GM10248 (cell line): ENCODE data around the gene KLHL30.
"Not testable (repeated sequence)": the region's sequence is repeated elsewhere in the genome, so short reads cannot be mapped to it uniquely, and the experiment has no call there.

Source experiments
- CTCF ChIA-PET: fragments of 300-600 bp; sonication (Branson Sonifier 250); formaldehyde crosslinking; extraction: SDS; loops from one replicate; lab custom pipeline; 2021; ENCODE audit warnings: antibody characterized with exemption; lab: Yijun Ruan, JAX
- POLR2A ChIA-PET: fragments of 350-650 bp; sonication (Branson Sonifier 250); formaldehyde crosslinking; extraction: SDS; loops from one replicate; lab custom pipeline; 2020; ENCODE audit warnings: antibody characterized with exemption; lab: Yijun Ruan, JAX
- DNase-seq: peaks from one replicate; pipeline ENCODE4 v3.0.0; 2012; ENCODE audit errors: extremely low spot score
- TF ChIP-seq, protein P1 (sequence below): IDR thresholded peaks from 2 replicates; pipeline ENCODE4 v1.5.1; 2012; ENCODE audit warnings: mild to moderate bottlenecking, low read depth; ENCODE audit errors: extremely low read depth, missing control alignments, control extremely low read depth

Gene KLHL30

GRCh38 chr2:238114851-238115660, 23.4 kb upstream of the KLHL30 start:
- ChIA-PET CTCF (interaction anchor here (2.1 kb wide), 2 partner anchors 14 to 24 kb away, joined by 5 to 6 read pairs; no protein-coding TSS in a partner anchor), POLR2A (no interaction called here)
- TF ChIP-seq, protein P1, sequence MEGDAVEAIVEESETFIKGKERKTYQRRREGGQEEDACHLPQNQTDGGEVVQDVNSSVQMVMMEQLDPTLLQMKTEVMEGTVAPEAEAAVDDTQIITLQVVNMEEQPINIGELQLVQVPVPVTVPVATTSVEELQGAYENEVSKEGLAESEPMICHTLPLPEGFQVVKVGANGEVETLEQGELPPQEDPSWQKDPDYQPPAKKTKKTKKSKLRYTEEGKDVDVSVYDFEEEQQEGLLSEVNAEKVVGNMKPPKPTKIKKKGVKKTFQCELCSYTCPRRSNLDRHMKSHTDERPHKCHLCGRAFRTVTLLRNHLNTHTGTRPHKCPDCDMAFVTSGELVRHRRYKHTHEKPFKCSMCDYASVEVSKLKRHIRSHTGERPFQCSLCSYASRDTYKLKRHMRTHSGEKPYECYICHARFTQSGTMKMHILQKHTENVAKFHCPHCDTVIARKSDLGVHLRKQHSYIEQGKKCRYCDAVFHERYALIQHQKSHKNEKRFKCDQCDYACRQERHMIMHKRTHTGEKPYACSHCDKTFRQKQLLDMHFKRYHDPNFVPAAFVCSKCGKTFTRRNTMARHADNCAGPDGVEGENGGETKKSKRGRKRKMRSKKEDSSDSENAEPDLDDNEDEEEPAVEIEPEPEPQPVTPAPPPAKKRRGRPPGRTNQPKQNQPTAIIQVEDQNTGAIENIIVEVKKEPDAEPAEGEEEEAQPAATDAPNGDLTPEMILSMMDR = no peak
- DNase-seq = no peak

DNA sequence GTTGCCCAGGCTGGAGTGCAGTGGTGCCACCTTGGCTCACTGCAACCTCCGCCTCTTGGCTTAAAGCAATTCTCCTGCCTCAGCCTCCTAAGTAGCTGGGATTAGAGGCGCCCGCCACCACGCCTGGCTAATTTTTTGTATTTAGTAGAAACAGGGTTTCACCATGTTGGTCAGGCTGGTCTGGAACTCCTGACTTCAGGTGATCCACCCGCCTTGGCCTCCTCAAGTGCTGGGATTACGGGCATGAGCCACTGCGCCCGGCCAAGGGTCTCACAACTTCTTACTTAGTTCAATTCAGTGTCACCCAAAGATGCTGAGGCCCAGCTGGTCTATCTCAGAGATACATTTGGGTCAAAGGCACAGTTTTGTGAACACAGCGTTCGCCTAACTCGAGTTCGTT, 22.8 kb upstream of the KLHL30 start:
- POLR2A ChIA-PET, DNase-seq: not testable (repeated sequence)
- CTCF ChIA-PET = interaction anchor here (2.1 kb wide), 2 partner anchors 13 to 23 kb away, joined by 5 to 6 read pairs; no protein-coding TSS in a partner anchor

DNA sequence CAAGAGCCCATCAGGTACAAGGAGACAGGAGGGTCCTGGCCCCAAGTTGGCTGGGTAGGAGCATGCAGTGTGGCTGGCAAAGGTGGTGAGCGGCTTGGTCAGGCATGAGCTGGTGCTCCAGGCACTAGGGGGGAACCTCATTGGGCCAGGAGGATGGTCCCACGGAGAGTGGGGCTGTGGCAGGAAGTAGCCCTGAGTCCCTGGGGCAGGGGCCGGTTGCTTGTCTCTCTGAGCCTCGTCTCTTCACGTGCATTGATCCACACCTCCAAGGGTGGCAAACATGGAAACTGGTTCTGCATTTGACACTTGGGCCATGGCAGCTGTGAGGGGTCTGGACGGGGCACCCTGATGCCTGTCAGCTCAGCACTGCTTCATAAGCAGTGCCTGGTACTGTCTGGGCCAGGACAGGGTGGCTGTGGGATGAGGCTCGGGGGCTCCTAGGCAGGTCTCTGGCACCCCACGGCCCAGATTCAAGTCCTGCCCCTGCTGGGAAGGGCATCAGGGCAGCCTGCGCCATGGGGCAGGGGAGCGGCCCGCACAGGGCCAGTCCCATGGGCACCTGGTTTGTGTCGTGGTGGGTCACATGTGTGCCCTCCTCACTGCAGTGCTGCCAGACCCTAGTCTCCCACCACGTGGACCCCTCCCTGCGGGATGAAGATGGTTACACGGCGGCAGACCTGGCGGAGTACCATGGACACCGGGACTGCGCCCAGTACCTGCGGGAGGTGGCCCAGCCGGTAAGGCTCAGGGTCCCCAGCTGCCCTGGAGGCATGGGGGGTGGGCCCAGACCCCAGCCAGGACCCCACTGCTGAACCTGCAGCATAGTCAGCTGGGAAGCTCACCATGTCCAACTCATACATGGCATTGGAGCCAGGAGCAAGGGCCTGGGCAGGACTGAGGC, 21.9 kb upstream of the KLHL30 start:
- TF ChIP-seq, protein P1 = no peak
- no peak for DNase-seq
- CTCF ChIA-PET = interaction anchor here (2.1 kb wide), 2 partner anchors 12 to 23 kb away, joined by 5 to 6 read pairs; no protein-coding TSS in a partner anchor
- POLR2A ChIA-PET = no interaction called here

GRCh38 chr2:238117199-238118154, 21.0 kb upstream of the KLHL30 start:
- ChIA-PET CTCF (no interaction called here), POLR2A (no interaction called here)
- DNase-seq = no peak
- TF ChIP-seq, protein P1 = no peak

DNA sequence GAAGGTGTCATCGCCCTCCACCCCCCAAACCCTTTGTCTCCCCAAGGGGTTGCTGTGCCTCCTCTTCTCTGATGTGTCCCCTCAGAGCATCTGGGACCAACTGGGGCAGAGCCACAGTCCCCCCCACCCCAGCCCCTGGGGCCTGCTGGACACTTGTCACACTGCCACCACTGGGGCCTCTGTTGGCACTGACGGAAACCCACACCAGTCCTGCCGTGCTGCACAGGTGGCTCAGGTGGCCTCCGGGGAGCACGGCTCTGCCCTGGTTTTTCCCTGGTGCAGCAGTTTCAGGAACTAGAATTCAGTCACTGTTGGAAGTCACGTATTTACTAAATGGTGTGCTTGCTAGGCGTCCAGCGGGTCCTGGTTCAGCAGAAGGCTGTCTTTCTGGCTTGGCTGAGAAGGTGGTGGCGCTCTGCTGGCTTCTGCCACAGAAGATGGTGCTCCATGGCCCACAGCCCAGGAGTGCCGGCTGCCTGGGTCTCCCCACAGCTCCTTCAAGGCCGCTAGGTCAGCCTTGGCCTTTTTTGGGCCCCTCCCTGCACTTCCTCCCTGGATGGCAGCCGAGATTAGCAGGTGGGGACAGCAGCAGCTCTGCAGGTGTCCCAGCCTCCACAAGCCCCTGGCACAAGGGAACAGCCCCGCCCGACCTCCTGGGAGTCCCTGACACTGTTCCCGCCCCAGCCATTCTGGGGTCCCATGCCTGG, 18.6 kb upstream of the KLHL30 start:
- POLR2A ChIA-PET = no interaction called here
- TF ChIP-seq, protein P1 = no peak
- DNase-seq = no peak
- CTCF ChIA-PET = no interaction called here
